ENCODE measurements around the gene PWWP2A.

GRCh38 chr5:160048131-160048530, 71.1 kb downstream of the PWWP2A start:
- TF ChIP-seq CTCF (conservative IDR thresholded peaks at IDR 0.05), result no peak
- no peak for TF ChIP-seq ZFX (IDR thresholded peaks at IDR 0.05)
